IPS-NIHi7 (cell line): ENCODE data around the gene KDELR3.
A peak's percentile ranks its signal among the peaks of the same experiment; 100 is the strongest.

ENCODE experiments used
- DNase-seq: peaks from one replicate; pipeline ENCODE4 v3.0.0; 2012; ENCODE audit warnings: mixed read lengths; ENCODE audit errors: extremely low spot score

Gene KDELR3

DNA sequence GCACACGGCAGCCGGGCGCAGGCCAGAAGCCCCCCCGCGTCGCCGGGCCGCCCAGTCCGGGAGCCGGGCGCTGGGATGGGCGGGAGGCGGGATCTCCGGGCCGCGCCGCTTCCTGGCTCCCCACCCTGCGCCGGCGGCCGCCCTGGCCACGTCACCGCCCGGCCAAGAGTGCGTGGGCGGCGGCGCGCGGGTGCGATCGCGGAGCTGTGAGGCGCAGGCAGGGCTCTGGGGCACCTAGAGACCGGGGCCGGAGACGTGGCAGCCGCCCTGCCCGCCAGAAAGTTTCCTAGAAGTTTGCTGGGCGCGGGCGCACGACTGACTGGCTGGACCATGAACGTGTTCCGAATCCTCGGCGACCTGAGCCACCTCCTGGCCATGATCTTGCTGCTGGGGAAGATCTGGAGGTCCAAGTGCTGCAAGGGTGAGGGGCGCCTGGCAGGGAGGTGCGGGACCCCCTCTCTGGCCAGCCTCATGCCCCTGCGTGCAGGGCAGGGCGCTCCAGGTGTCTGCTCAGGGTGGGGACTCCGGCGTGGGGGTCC, at the start of gene KDELR3:
KDELR3 (plus strand) TSS at position 193 of the 539 bp plus-strand sequence; CDS start at position 331, 138 bp downstream.
- peak; percentile 89 for DNase-seq

- DNase-seq = no peak
These were observed 49.3 kb upstream of the KDELR3 start for GRCh38 chr22:38418589-38418988.

DNA sequence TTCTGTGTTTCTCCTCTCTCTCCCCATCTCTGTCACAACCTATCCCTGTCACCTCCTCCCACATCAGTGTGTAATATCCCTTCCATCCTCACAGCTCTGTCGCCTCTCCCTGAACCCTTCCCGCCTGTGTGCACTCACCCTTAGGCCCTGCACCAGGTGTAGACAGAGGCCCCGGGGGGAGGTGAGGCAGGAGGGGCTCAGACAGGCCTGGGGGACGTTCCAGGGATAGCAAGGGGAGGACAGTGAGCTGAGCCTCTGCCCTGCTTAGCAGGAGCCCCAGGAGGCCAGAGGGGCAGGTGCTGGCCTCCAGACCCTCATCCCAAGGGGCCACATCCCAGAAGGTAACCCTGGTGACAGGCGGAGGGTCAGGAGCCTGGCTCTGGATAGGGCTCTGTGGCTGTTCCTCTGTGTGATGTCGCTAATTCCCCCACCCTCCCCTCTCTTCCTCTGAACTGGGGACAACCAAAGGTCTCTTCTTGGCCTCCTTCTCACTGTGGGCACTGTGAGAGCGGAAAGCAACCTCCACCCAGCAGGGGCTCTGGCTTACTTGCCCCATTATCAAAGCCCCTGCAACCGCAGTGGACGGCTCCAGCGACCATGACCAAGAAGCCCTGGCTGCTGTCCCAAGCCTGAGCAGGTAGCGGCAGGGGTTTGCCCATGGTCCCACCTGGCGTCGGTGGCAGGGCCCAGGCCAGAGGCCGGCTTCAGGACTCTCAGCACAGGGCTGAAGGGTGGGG, 48.6 kb upstream of the KDELR3 start:
- no peak for DNase-seq

DNA sequence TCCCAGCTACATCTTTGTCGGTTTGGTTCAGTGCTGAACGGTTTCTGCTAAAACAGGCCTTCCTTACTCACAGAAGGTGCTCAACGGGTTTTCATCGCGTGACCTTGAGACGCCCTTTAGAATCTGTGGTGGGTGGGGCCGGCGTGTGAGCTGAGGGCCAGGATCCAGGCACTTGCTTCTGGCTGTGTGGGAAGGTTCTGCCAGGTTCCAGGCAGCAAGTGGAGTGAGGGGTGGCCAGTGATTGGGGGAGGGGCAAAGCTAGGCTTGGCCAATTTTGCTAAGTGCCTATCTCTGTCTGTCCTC, 48.1 kb upstream of the KDELR3 start:
- DNase-seq = no peak

DNA sequence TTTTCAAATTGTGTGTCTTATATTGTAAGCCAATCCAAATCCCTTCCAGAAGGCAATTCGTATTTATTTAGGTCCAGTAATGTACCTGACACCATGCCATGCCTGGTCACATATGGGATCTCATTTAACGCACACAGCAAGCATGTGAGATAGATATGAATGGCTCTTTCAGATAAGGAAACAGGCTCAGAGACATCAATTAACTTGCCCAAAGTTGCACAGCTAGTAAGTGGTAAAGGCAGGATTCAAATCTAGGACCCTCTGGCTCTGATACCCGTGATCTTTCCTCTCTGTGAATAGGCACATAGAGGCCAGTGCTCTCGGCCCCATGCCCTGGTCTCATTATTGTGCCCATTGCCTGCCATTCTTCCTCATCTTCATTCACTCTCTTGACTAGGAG, 47.2 kb upstream of the KDELR3 start:
- no peak for DNase-seq

GRCh38 chr22:38422611-38423511, 45.0 kb upstream of the KDELR3 start:
- peak; percentile 63 for DNase-seq

DNA sequence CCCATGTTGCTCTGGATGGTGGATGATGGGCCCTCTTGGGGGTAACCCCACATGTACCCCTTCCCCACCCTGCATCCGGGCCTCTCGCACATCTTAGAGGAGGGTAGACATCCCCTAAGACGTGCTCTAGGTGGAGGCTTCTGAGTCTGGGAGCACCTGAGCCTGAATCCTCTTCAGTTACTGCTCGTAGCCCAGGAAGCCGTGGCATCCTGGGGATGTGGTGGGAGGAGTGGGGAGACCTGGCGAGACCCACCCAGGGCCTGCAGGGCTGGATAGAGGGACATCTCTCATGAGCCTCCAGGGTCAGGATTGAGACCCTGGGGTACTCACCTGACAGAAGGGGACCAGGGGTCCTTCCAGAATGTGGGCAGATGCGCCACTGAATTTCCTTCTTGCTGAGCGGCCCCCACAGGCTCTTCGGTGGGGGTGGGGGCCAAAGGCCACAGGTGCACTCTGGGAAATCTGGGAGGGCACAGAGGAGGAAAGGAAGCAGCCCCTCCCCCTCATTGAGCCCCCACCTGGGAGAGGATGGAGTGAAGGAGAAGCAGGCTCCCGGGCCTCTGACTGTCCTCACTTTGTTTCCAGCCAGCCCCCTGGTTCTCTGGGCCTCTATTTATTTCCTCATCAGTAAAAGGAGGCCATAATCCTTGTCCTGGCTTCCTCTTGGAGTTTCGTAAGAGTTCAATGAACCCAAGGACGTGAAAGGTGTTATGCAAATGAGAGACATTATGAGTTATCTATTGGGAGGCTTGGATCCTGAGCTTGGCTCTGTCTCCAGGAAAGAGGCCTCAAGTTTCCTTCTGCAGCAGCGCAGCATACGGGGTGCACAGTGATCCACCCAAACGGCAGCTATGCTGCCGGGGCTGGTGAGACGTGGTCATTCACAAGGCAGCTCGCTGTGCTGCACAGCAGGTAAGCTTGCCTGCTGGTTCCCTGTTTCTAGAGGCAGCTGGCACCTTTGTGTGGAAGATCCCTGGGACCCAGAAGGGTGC, 44.1 kb upstream of the KDELR3 start:
- no peak for DNase-seq

GRCh38 chr22:38424525-38425080, 43.3 kb upstream of the KDELR3 start:
- DNase-seq = no peak

GRCh38 chr22:38426628-38427027, 41.3 kb upstream of the KDELR3 start:
- no peak for DNase-seq

DNA sequence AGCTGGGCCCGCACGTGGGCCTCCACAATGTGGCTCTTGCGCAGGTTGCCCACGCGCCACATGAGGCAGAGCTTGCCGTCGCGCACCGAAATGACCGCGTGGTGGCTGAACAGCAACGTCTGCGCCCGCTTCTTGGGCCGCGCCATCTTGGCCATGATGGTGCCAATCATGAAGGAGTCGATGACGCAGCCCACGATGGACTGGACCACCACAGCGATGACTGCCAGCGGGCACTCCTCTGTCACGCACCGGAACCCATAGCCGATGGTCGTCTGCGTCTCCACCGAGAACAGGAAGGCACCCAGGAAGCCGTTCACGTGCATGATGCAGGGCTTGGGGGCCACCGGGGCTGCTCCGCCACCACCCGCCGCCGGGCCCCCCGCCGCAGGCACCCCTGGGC, 40.4 kb upstream of the KDELR3 start:
- DNase-seq = no peak

DNA sequence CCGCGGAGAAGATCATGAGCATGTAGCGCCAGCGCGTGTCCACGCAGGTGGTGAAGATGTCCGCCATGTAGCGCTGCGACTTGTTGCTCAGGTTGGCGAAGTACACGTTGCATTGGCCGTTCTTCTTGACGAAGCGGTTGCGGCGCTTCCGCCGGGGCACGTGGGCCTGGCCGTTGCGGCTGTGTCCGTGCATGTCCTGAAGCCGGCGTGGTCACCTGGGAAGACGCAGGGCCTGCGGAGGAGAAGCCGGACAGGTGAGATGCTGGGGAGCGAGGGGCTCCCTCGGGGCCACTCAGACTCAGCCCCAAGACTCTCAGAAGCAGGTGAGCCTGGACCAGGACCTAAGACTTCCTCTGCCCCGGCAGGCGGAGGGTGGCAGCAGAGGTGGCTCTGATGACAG, 40.0 kb upstream of the KDELR3 start:
- no peak for DNase-seq

- no peak for DNase-seq
These were observed 39.2 kb upstream of the KDELR3 start for GRCh38 chr22:38428714-38429113.

- DNase-seq = no peak
These were observed 38.3 kb upstream of the KDELR3 start for GRCh38 chr22:38429499-38430068.

DNA sequence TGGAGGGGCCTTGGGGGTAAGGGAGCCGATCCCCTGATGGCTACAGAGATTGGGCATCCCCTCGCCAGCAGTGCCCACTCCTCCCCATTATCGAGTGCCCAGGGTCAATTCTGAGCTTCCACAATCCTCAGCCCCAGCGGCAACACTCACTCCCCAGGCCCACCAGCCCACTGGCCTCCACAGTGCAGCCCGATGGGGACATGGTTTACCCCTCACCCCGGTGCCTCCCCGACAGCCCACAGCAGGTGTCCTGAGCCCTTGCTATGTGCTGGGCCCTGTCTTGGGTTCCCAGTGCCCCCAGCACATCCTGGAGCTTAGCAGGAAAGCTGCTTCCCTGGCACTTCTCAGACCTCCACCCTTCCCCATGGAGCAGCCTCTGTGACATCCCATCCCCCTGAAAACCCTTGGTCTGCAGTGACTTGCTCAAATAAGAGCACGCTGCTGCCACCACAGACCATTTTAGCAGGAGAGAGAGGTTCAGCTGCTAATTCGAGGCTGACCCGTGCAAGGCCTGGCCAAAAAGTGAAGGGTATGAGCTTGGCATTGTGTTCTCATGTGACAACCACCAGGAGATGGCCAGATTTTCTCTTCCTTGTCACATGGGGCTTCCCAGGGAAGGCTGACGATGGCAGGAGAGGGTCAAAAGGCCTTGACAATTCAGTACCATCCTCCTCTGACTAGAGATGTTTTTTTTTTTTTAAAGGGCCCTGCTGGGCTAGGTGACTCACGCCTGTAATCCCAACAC, 36.5 kb upstream of the KDELR3 start:
- DNase-seq = no peak

- DNase-seq = no peak
These were observed 35.6 kb upstream of the KDELR3 start for GRCh38 chr22:38432264-38432663.

GRCh38 chr22:38433871-38434270, 34.0 kb upstream of the KDELR3 start:
- no peak for DNase-seq

- peak; percentile 84 for DNase-seq
These were observed 32.9 kb upstream of the KDELR3 start for GRCh38 chr22:38435010-38435409.

- DNase-seq = no peak
These were observed 31.9 kb upstream of the KDELR3 start for GRCh38 chr22:38435965-38436364.

DNA sequence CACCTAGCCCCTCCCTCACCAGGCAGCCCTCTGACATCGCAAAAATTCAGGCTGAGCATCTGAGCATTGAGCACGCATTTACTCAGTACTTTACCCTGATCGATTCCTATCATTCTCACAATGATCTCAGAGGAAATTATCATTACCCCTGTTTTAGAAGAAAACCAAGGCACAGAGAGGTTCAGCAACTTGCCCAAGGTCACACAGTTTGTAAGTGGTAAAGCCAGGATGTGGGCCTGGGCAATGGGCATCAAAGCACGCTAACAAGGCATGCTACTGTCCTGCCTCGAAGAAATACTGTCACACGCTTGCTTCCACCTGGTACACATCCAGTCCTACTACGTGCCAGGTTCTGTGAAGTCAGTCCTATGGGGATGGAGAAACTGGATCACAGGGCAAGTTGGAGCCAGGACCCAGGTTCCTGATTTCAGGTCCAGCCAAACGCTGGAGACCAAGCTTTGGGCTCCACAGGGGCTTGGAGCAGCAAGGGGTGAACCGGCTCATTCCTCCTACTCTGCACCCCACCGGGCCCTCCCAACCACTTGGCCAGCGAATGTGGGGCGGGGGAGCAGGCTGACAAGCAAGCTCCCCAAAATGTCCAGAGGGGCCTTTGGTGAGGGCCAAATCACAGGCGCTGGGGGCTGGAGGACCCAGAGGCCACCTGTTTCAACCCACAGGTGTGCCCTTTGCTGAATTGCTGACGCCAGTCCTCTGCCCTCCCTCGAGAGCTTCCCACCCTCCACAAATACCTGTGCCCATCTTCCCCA, 31.1 kb upstream of the KDELR3 start:
- DNase-seq = no peak
